ENCODE results near the gene CD9.

CD9 gene

GRCh38 chr12:6204533-6205143 lies 4.4 kb downstream of the CD9 start:
- H3K36me3 Mint-ChIP-seq (ENCODE audit: low read depth), result no peaks in the 10 kb centered on the region
- TF ChIP-seq, protein P1, sequence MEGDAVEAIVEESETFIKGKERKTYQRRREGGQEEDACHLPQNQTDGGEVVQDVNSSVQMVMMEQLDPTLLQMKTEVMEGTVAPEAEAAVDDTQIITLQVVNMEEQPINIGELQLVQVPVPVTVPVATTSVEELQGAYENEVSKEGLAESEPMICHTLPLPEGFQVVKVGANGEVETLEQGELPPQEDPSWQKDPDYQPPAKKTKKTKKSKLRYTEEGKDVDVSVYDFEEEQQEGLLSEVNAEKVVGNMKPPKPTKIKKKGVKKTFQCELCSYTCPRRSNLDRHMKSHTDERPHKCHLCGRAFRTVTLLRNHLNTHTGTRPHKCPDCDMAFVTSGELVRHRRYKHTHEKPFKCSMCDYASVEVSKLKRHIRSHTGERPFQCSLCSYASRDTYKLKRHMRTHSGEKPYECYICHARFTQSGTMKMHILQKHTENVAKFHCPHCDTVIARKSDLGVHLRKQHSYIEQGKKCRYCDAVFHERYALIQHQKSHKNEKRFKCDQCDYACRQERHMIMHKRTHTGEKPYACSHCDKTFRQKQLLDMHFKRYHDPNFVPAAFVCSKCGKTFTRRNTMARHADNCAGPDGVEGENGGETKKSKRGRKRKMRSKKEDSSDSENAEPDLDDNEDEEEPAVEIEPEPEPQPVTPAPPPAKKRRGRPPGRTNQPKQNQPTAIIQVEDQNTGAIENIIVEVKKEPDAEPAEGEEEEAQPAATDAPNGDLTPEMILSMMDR (IDR thresholded peaks at IDR 0.05; ENCODE audit: unreplicated experiment in 3 of 3), result no peak
- peaks cover 34% of the 10 kb centered on the region for H3K27me3 Mint-ChIP-seq (ENCODE audit: low read depth)
- H3K4me3 Mint-ChIP-seq, result peak overlapping the region in 1 of 3 experiments; percentile 59
- H3K9me3 Mint-ChIP-seq, result no peaks in the 10 kb centered on the region
- peak overlapping the region in 2 of 3 experiments; percentile 99 to 100 for H3K27ac Mint-ChIP-seq
- peaks cover 64% of the 10 kb centered on the region for H3K4me1 Mint-ChIP-seq

GRCh38 chr12:6205144-6205539 lies 4.9 kb downstream of the CD9 start:
- H3K36me3 Mint-ChIP-seq (ENCODE audit: low read depth), result no peaks in the 10 kb centered on the region
- H3K27me3 Mint-ChIP-seq (ENCODE audit: low read depth), result peaks cover 31% of the 10 kb centered on the region
- peak overlapping the region in 2 of 3 experiments; percentile 33 to 34 for H3K4me3 Mint-ChIP-seq
- H3K4me1 Mint-ChIP-seq, result peaks cover 64% of the 10 kb centered on the region
- H3K9me3 Mint-ChIP-seq, result no peaks in the 10 kb centered on the region
- TF ChIP-seq, protein P1 (IDR thresholded peaks at IDR 0.05; ENCODE audit: unreplicated experiment in 3 of 3), result no peak
- peak overlapping the region; percentile 65 to 100 (median 99) for H3K27ac Mint-ChIP-seq

GRCh38 chr12:6205761-6206160 lies 5.6 kb downstream of the CD9 start:
- no peaks in the 10 kb centered on the region for H3K9me3 Mint-ChIP-seq
- no peaks in the 10 kb centered on the region for H3K36me3 Mint-ChIP-seq (ENCODE audit: low read depth)
- peak overlapping the region in 1 of 3 experiments; percentile 34 for H3K4me3 Mint-ChIP-seq
- H3K27me3 Mint-ChIP-seq (ENCODE audit: low read depth), result peaks cover 32% of the 10 kb centered on the region
- peaks cover 69% of the 10 kb centered on the region for H3K4me1 Mint-ChIP-seq
- TF ChIP-seq, protein P1 (IDR thresholded peaks at IDR 0.05; ENCODE audit: unreplicated experiment in 3 of 3), result no peak
- peak overlapping the region; percentile 65 to 100 (median 99) for H3K27ac Mint-ChIP-seq

DNA sequence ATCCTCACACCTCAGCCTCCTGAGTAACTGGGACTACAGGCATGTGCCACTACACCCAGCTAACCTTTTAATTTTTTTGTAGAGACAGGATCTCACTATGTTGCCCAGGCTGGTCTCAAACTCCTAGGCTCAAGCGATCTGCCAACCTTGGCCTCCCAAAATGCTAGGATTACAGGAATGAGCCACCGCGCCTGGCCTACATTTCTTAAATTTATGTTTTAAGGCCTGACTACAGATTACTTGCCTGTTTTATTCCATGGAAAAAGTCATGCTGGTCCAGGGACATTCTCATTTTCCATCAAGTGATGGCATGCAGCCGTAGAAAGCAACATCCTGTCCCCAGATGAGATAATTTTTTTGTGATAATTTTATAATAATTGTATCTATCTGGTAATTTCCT lies 6.1 kb downstream of the CD9 start:
- H3K4me3 Mint-ChIP-seq, result no peak overlapping the region

GRCh38 chr12:6207259-6207925 lies 7.2 kb downstream of the CD9 start:
- Mint-ChIP-seq H3K27me3 (ENCODE audit: low read depth) (peaks cover 16% of the 10 kb centered on the region), H3K4me3 (peak overlapping the region; percentile 39 to 63 (median 56)), H3K4me1 (peaks cover 69% of the 10 kb centered on the region), H3K36me3 (ENCODE audit: low read depth) (no peaks in the 10 kb centered on the region), H3K9me3 (no peaks in the 10 kb centered on the region), H3K27ac (peak overlapping the region; percentile 98 to 100 (median 99))
- TF ChIP-seq, protein P1 (IDR thresholded peaks at IDR 0.05; ENCODE audit: unreplicated experiment in 3 of 3), result no peak

More for the DNA sequence above, 6.1 kb downstream of the CD9 start:
- peak overlapping the region; percentile 65 to 100 (median 99) for H3K27ac Mint-ChIP-seq
- peaks cover 27% of the 10 kb centered on the region for H3K27me3 Mint-ChIP-seq (ENCODE audit: low read depth)
- H3K36me3 Mint-ChIP-seq (ENCODE audit: low read depth), result no peaks in the 10 kb centered on the region
- H3K4me1 Mint-ChIP-seq, result peaks cover 67% of the 10 kb centered on the region
- H3K9me3 Mint-ChIP-seq, result no peaks in the 10 kb centered on the region
- TF ChIP-seq, protein P1 (IDR thresholded peaks at IDR 0.05; ENCODE audit: unreplicated experiment in 3 of 3), result no peak

All from nephron (organoid).